ENCODE results near the gene C16orf87. TPM values are rescaled to one million over a fixed set of nuclear protein-coding genes. Genes with fewer than 3 reads are reported as not detected.

C16orf87 gene
- 4.6 and 8.2 TPM in 2 replicates for total RNA-seq

DNA sequence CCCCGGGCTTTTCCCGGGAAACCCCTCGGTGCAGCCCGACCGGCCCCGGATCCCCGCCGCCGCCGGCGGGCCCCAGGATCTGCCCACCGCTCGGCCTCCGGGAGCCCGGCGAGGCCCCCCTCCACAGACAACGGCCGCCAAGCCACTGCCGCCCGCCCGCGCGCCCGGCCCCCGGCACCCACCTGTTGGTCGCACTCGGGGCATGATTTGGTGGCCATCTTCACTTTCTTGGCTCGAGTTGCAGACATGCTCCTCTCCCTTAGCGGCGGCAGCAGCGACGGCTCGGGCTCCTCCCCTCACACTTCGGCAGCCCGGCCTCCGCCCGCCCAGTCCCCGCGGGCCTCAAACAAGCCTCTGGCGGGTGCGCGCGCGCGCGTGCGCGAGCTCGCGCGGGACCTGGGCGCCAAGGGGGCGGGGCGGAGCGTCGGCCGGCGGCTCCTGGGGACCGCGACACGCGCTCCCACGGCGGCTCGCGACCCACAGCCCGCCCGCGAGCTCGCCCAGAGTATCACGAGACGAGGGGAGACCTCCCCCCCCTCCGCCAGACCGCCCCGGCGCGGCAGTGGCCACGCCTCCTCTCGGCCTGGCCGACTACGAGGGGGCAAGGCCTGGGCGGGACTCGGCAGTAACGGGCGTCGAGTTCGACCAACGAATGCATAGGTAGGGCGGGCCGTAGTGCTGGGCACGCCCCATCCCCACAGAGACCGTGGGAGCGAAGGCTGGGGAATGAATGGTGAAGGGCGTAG lies at the start of gene C16orf87:
Gene C16orf87, minus strand, starts transcription at position 279 of the 746 bp plus-strand sequence. Its CDS starts 31 bp downstream, at position 248.

GRCh38 chr16:46747777-46748651 lies 83.0 kb downstream of the C16orf87 start, which contains the start of gene MYLK3:
Gene MYLK3 (minus strand): TSS chr16:46748344. CDS start chr16:46748193, 151 bp downstream.

Other genes with a start within 250 kb of the C16orf87 start
- 27.3 and 27.4 TPM in 2 replicates for gene SHCBP1, start 209.8 kb downstream of the C16orf87 start, total RNA-seq
- 85.3 and 101 TPM in 2 replicates for gene VPS35, start 142.0 kb downstream of the C16orf87 start, total RNA-seq
- 13.1 and 16.1 TPM in 2 replicates for gene ORC6, start 141.5 kb downstream of the C16orf87 start, total RNA-seq
- under 0.01 and 0.18 TPM in 2 replicates for gene MYLK3, start 82.8 kb downstream of the C16orf87 start, total RNA-seq
- gene GPT2, start 53.2 kb upstream of the C16orf87 start, total RNA-seq, result 20.2 and 32.0 TPM in 2 replicates
- gene DNAJA2, start 142.5 kb upstream of the C16orf87 start, total RNA-seq, result 59.1 and 62.6 TPM in 2 replicates